GM23248 (cell line): ENCODE measurements around the gene PHACTR3.

Experiments
- EZH2 ChIP-seq: fragments of 200-600 bp; sonication (generic); IDR thresholded peaks from 2 replicates; pipeline ENCODE4 v1.6.1; 2018; ENCODE audit warnings: antibody characterized with exemption, mild to moderate bottlenecking; ENCODE audit not compliant: insufficient read depth, poor library complexity, severe bottlenecking
- EZH2phosphoT487 ChIP-seq: fragments of 200-600 bp; sonication (generic); IDR thresholded peaks from 2 replicates; pipeline ENCODE4 v1.6.1; 2018; ENCODE audit warnings: antibody characterized with exemption, moderate library complexity, mild to moderate bottlenecking, low read depth; ENCODE audit not compliant: insufficient read depth

- TF ChIP-seq EZH2phosphoT487: no peak
- TF ChIP-seq EZH2: no peak
These were observed 23.3 kb upstream of the PHACTR3 start for GRCh38 chr20:59580991-59581401.
